HG03108 (cell line): Measurements from ENCODE around the gene SLC2A4.

Source experiments
- ATAC-seq: cut with Tn5 transposase; IDR thresholded peaks from one replicate; pipeline ENCODE4 v1.9.1; 2021; ENCODE audit warnings: moderate library complexity; ENCODE audit not compliant: unreplicated experiment

Gene SLC2A4

DNA sequence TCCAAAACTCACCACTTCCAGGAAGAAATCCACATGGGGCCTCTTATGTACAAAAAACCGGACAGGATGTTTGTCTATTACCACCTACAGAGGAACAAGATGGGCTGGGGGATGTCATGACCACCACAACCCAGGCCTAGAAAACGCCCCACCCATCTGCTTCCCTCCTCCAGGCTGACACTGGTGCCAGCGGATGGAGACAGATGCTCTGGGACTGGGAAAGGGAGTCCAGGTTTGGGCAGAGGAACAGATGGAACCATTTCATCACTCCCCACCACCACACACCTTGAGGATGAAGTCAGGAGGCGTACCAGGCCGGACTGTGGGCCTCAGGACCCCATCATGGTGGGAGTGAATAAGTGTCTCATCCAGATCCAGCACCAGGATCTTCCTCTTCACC, 34.7 kb upstream of the SLC2A4 start:
- no peak for ATAC-seq

- ATAC-seq, result no peak
Observed at GRCh38 chr17:7248796-7249195, 32.7 kb upstream of the SLC2A4 start.

- ATAC-seq, result no peak
Observed at GRCh38 chr17:7249214-7249613, 32.3 kb upstream of the SLC2A4 start.

GRCh38 chr17:7249830-7250229, 31.7 kb upstream of the SLC2A4 start:
- ATAC-seq, result no peak

DNA sequence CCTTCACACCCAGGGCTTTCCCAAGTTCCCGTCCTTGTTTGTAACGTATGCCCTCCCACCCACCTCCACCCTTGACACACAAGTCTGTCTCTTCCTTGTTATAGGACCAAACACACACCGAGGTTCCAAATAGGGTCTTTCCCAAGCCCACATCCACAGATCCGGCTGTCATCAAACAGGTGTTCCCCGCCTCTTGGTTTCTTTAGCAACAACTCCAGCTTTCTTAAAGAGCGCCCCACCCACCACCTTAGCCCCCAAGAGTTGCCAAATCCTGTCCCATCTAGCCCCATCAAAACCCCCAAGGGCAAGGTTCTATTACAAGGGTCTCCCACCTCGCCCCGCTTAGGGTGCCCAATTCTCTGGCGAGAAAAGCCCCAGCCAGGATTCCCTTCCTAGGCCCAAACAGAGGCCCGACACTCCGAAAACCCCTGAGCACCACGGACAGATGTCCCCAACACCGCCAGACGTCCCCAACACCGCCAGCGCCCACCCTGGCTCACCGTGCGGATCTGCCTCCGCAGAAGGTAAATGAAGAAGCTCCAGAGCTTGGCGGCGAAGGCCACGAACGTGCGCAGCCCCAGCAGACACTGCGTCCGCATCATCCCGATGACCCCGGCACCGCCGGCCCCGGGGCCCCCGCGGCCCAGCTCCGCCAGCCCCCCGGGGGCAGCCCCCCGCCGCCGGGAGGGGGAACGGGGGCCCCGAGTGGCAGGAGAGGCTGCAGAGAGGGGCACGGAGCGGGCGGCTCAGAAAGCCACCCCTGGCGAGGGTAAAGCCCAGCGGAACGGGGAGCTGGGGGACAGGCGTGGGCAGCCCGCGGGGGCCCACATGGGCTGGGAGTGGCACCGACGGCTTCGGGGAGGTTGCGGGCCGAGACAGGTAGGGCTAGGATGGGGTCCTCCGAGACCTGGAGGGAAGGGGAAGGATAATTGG, 30.6 kb upstream of the SLC2A4 start:
- ATAC-seq, result no peak

DNA sequence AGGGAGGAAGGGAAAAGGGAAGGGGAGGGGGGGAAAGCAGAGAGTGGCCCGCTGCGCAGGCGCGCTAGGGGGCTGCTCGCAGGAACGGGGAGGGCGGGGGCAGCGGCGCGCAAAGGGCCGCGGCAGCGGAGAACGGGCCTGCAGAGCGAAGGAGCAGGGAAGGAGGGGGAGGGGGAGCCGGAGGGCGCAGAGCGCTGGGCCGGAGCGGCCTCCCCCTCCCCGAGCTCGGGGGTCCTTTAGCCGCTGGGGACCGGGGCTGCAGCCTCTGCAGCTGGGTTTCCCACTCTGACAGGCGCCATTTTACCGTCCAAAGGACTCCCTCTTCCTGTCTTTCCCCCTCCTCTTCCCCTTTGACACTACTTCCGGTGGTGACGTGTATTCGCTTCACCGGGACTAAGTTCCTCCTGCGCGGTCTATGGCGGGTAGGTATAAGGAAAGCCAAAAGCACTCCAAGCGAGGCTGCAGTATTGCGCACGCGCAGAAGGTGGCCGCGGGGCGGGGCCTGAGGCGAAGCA, 29.8 kb upstream of the SLC2A4 start, which contains the start of gene CTDNEP1:
CTDNEP1 (minus strand) TSS at position 74 of the 515 bp plus-strand sequence. CDS start 438 bp downstream, outside the sequence.
- ATAC-seq, result peak; percentile 79

- peak; percentile 41 for ATAC-seq
Observed at GRCh38 chr17:7252176-7253043, 29.1 kb upstream of the SLC2A4 start, which contains the start of gene ELP5. ELP5 (plus strand) TSS chr17:7252215; CDS start chr17:7252551, 336 bp downstream.

- ATAC-seq, result no peak
Observed at GRCh38 chr17:7253082-7253481, 28.4 kb upstream of the SLC2A4 start.

- ATAC-seq, result no peak
Observed at GRCh38 chr17:7254511-7254910, 27.0 kb upstream of the SLC2A4 start.

DNA sequence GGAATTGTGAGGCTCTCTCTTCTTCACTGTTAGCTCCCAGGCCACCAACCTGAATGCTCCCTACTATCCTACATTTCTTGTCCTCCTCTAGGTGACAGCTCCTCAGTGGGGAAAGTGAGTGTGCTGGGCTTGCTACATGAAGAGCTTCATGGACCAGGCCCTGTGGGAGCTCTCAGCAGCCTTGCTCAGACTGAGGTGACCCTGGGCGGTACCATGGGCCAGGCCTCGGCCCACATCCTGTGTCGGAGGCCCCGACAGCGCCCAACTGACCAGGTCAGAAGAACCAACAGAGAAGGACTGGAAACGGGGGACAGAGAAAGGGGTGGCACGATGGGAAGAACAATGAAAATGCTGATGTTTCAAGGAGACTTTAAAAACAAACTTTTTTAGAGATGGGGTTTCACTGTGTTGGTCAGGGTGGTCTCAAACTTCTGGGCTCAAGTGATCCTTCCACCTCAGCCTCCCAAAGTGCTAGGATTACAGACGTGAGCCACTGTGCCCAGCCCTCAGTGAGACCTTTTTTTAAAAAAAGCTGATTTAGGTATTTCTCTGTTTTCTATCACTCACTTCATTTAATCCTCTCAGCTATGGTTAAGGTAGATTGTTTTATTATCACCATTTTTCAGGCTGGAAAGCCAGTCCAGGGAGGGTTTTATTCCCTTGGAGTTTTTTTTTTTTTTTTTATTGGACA, 24.6 kb upstream of the SLC2A4 start:
- ATAC-seq, result no peak

GRCh38 chr17:7258731-7259554, 22.6 kb upstream of the SLC2A4 start:
- ATAC-seq, result no peak

DNA sequence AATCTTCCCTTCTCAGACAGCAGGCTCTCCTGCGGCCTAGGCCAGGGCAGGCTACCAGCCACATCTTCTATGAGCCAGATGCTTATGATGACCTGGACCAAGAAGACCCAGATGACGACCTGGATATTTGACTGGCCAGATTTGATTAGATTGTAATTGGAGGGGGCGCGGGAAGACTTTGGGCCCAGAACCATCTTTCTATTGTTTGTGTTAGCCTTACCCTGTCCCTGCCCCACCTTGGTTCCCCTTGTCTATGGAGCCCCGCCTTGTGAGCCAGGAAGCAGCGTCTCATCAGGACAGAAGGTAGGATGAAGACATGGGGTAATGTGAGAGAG, 22.0 kb upstream of the SLC2A4 start:
- ATAC-seq, result no peak

DNA sequence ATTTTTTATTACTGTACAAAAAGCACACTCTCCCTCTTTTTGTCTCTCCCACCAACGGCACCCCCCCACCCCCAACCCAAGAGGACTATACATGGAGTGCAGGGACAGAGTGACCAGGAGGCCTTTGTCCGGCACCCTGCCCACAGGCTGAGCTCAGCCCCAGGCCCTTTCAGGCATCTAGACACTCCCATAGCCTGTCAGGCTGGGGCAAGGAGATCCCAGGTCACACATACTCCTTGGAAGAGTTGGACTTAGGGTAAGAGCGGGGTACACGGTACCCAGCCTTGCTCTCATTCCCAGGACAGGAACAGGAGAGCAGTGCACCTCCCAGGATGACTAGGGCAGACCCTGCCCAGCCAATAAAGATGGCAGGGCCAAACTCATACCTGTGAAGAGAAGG, 21.4 kb upstream of the SLC2A4 start:
- ATAC-seq, result no peak

DNA sequence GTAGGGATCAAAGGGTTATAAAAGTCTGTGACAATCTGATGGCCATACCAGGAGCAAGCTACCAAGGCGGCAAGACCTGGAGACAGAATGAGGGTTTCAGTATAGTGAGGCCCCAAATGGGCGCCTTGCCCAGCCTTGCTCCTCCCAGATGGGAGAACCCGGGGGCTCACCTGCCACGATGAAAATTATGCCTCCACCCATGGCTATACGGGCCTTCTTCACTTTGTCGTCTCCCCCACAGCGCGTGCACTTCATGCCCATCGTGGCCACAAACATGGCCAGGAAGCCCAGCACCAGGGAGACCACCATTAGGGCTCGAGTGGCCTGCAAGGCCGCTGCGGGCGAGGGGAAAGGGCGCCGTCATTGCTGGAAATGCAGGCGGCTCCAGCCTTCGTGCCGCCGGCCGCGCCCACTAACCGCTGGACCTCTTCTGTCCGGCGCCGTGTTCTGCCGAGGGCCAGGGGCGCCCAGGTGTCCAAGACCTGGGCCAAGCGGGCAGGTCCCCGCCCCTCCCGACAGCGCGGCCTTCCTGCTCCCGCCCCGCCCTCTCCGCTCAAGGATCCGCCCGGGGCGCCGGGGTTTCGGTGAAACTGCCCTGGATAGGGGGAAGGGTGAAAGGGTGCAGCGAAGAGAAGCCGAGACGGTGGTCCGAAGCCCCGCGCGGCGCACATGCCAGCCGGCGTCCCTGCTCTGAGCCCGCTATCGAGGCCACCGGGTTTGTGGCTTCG, 20.7 kb upstream of the SLC2A4 start:
- no peak for ATAC-seq

- ATAC-seq, result no peak
Observed at GRCh38 chr17:7261379-7262191, 19.9 kb upstream of the SLC2A4 start.

DNA sequence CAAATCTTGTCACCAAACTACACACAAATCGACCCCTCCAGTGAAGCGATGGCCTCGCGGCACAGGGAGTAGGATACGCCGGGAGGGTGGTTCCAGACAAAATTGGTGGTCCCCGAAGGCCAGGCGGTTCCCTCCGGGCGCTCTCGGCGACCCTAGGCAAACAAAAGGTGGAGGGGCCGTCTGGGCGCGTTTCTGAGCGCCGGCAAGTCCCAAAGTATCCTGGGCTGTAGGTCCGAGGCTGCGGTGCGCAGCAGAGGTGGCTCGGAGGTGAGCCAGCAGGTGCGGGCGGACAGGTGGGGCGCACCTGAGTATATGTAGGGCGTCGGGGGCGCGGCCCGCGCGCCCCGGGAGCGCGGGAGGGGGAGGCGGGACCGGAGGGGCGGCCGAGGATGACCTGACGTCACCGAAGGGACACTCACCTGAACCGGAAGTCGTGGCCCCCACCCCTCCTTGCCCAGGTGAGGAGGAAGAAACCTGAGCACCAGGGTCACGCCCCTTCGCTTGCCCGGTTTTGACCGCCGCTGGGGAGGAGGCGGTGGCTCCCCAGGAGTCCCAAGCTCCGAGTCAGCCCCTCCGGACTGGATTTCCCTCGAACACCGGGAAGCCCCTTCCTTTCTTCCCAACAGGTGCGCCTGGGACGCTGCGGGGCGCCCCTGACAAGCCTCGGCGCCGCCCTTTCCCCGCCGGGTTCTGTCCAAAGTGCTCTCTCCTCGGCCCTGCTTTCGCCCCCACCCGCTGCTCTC, 19.2 kb upstream of the SLC2A4 start, which contains the start of gene CLDN7:
CLDN7 (minus strand) TSS at position 287 of the 743 bp plus-strand sequence. CDS start 435 bp downstream, outside the sequence.
- no peak for ATAC-seq

DNA sequence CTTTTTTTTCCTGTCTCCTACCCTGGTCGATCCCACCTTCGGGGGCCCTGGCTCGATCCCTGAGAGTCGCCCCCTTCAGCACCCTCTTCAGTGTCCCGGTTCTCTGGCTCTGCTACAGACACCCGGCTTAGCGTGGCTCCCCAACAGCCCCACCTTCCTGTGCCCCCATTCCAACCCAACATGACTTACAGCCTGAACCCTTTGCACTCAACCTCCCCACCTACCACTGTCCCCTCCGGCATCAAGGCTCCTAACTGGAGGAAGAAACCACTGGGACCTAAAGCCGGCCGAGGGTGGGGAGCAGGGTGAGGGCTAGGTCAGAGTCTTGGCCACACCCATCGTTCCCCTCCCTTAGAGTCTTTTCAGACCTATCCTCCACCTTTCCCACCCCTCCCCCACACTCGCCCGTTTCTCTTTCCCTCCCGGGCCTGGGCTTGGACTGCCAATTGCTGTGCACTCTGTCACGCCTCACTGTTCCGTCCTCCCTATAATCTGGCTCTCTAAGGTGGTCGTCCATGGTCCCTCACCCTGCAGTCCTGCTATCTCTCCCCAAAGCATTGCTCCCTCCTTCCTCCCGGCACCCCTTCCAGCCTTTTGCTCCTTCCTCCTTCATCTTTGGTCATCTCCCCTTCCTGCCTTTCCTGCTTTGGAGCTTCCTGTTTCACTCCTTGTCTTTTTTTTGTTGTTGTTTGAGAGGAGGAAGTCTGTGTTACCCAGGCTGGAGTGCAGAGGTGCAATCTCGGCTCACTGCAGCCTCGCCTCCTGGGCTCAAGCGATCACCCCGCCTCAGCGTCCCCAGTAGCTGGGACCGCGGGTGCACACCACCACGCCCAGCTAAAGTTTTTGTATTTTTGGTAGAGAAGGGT, 18.4 kb upstream of the SLC2A4 start:
- no peak for ATAC-seq
